H1 (cell line): ENCODE data around the gene POU6F2. TPM values are rescaled to one million over a fixed set of nuclear protein-coding genes. Genes with fewer than 3 reads are reported as not detected.

Experiments used
- ATF3 ChIP-seq: IDR thresholded peaks from 2 replicates; pipeline ENCODE4 v1.6.1; 2011; ENCODE audit warnings: low read depth, mild to moderate bottlenecking, low read length; ENCODE audit not compliant: insufficient read depth
- E2F6 ChIP-seq: IDR thresholded peaks from 2 replicates; pipeline ENCODE4 v1.6.1; 2012; ENCODE audit warnings: inconsistent platforms
- EZH2 ChIP-seq: fragments of 200-600 bp; sonication (generic); IDR thresholded peaks from 2 replicates; pipeline ENCODE4 v1.7.1; 2012; ENCODE audit warnings: low read depth, mild to moderate bottlenecking, moderate library complexity, low read length, inconsistent platforms; ENCODE audit not compliant: severe bottlenecking
- RAD21 ChIP-seq, 2 experiments: IDR thresholded peaks in 1 of 2; conservative IDR thresholded peaks in 1 of 2; 2 replicates each; pipeline ENCODE4 v1.6.1; 2011; ENCODE audit warnings: low read depth in 2 of 2, low read length in 2 of 2, improper control_type of control experiment in 1 of 2, inconsistent platforms in 1 of 2, mild to moderate bottlenecking in 1 of 2, moderate library complexity in 1 of 2
- YY1 ChIP-seq: IDR thresholded peaks from 2 replicates; pipeline ENCODE4 v1.6.1; 2011; ENCODE audit warnings: low read depth, mild to moderate bottlenecking, low read length
- polyA plus RNA-seq, 7 experiments: library from polyadenylated mRNA; depleted of rRNA in 3 of 7; stranded (reverse) in 5 of 7; unstranded in 2 of 7; fragments of >200 nt in 5 of 7; fragments of 200-250 nt in 2 of 7; gene quantifications; 1 replicate in 5 of 7; 2 replicates in 1 of 7; 4 replicates in 1 of 7; pipeline versions ENCODE4 v1.2.1 to v1.2.3, GENCODE V29; 2011 to 2013; ENCODE audit warnings: missing spikeins in 2 of 7, mixed read lengths in 2 of 7
- total RNA-seq: library from RNA; stranded (reverse); fragmentation: NEBNext Ultra II Directional; extraction: Animal tissue kit (Norgen Biotek cat#: 25700); gene quantifications from 2 replicates; pipeline ENCODE4 v1.2.1, GENCODE V29; 2021

POU6F2 gene
- total and polyA plus RNA-seq, 2 of the 8 experiments (the other 6 are each of a cell fraction or from before 2014, with no cell fraction given), result 1.1 to 2.0 TPM

GRCh38 chr7:39132306-39132705 is 154.6 kb downstream of the POU6F2 start (continued):
- no peak for TF ChIP-seq YY1
- TF ChIP-seq RAD21 (IDR thresholded peaks at IDR 0.05 in 1 of 2, conservative IDR thresholded peaks at IDR 0.05 in 1 of 2; ENCODE audit: low read depth in 2 of 2, low read length in 2 of 2), result no peak
- TF ChIP-seq E2F6, result no peak
- TF ChIP-seq ATF3, result no peak
- no peak for TF ChIP-seq EZH2
